Uterus (tissue), 4 donors: Measurements from ENCODE around the gene SLC44A3. TPM values are rescaled to one million over a fixed set of nuclear protein-coding genes. Genes with fewer than 3 reads are reported as not detected.

Source experiments
- DNase-seq, 2 donors: peaks; one replicate each; pipeline ENCODE4 v3.0.0-alpha.2; 2019 to 2020
- H3K27ac ChIP-seq, 2 donors: fragments of 200-600 bp; sonication (generic); 1 replicate in 1 of 2; 2 replicates in 1 of 2; pipeline ENCODE4 v1.5.1; 2016 to 2018
- H3K27me3 ChIP-seq, 2 donors: fragments of 200-600 bp; sonication (generic); one replicate each; pipeline ENCODE4 v1.5.1; 2018 to 2019; ENCODE audit warnings: control low read depth in 1 of 2
- H3K36me3 ChIP-seq, 2 donors: fragments of 200-600 bp; sonication (generic); one replicate each; pipeline ENCODE4 v1.5.1; 2019; ENCODE audit warnings: control low read depth in 1 of 2
- H3K4me1 ChIP-seq, 2 donors: fragments of 200-600 bp; sonication (generic); one replicate each; pipeline ENCODE4 v1.5.1; 2018 to 2019; ENCODE audit warnings: control low read depth in 1 of 2
- H3K4me3 ChIP-seq, 2 donors: fragments of 200-600 bp; sonication (generic); 1 replicate in 1 of 2; 2 replicates in 1 of 2; pipeline ENCODE4 v1.5.1; 2018 to 2019; ENCODE audit warnings: mild to moderate bottlenecking in 1 of 2
- H3K9me3 ChIP-seq, 2 donors: fragments of 200-600 bp; sonication (generic); one replicate each; pipeline ENCODE4 v1.5.1; 2019; ENCODE audit warnings: control low read depth in 1 of 2
- CTCF ChIP-seq, 4 experiments: fragments of 200-600 bp in 2 of 4; fragments of 450-650 bp in 2 of 4; sonication (generic) in 2 of 4; IDR thresholded peaks; one replicate each; pipeline ENCODE4 v1.5.1; 2016 to 2019; ENCODE audit warnings: antibody characterized with exemption in 4 of 4, mild to moderate bottlenecking in 2 of 4, moderate library complexity in 1 of 4
- POLR2A ChIP-seq, 2 donors: fragments of 450-650 bp; IDR thresholded peaks; one replicate each; pipeline ENCODE4 v1.6.1; 2016; ENCODE audit warnings: antibody characterized with exemption in 2 of 2, mild to moderate bottlenecking in 1 of 2, moderate library complexity in 1 of 2
- intact Hi-C: fragments of 100-400 bp; cut with DNase I; formaldehyde crosslinking; loops from one replicate; pipeline ENCODE4 v1.15.1; 2023; ENCODE audit warnings: low total_unique reads
- total RNA-seq, 4 donors: library from RNA; depleted of rRNA in 3 of 4; stranded (reverse); fragments of >200 nt in 3 of 4; gene quantifications; one replicate each; pipeline versions ENCODE4 v1.1.0 to v1.2.4, GENCODE V29; 2014 to 2023
- donor health status: DM: yes; HTN: yes; CAD: no.

SLC44A3 gene
- total RNA-seq, 4 donors from 2014 or later = 1.3 to 10.3 (median 4.8) TPM

- H3K36me3 ChIP-seq = no peaks in the 10 kb centered on the region
- TF ChIP-seq CTCF (IDR thresholded peaks at IDR 0.05) (no peak), POLR2A (IDR thresholded peaks at IDR 0.05) (no peak)
- H3K9me3 ChIP-seq = no peaks in the 10 kb centered on the region
- peak overlapping the region; percentile 88 to 89 for H3K27ac ChIP-seq
- no peaks in the 10 kb centered on the region for H3K27me3 ChIP-seq
- no peak overlapping the region for H3K4me3 ChIP-seq
- intact Hi-C loops = loop anchor here (2.0 to 10.0 kb wide), 2 partner anchors 69 to 187 kb away; partner anchors contain the start of gene CNN3
- peaks cover 0 to 7% of the 10 kb centered on the region in 2 donors for H3K4me1 ChIP-seq
- no peak for DNase-seq
Measured at GRCh38 chr1:94855307-94855700, 35.1 kb downstream of the SLC44A3 start.

GRCh38 chr1:94856004-94856403 is 35.8 kb downstream of the SLC44A3 start:
- no peak overlapping the region for H3K4me3 ChIP-seq
- peaks cover 0 to 10% of the 10 kb centered on the region in 2 donors for H3K4me1 ChIP-seq
- DNase-seq = no peak
- peak overlapping the region; percentile 88 to 89 for H3K27ac ChIP-seq
- TF ChIP-seq POLR2A (IDR thresholded peaks at IDR 0.05) = no peak
- TF ChIP-seq CTCF (IDR thresholded peaks at IDR 0.05) = no peak
- no peaks in the 10 kb centered on the region for H3K9me3 ChIP-seq
- H3K36me3 ChIP-seq = no peaks in the 10 kb centered on the region
- intact Hi-C loops = loop anchor here (10.0 kb wide), 1 partner anchor 69 kb away; the partner anchor contains the start of gene CNN3
- H3K27me3 ChIP-seq = no peaks in the 10 kb centered on the region

- H3K4me1 ChIP-seq = peaks cover 0 to 10% of the 10 kb centered on the region in 2 donors
- H3K9me3 ChIP-seq = no peaks in the 10 kb centered on the region
- TF ChIP-seq CTCF (IDR thresholded peaks at IDR 0.05) = no peak
- TF ChIP-seq POLR2A (IDR thresholded peaks at IDR 0.05) = no peak
- H3K27ac ChIP-seq = peak overlapping the region in 1 of 2 donors; percentile 11
- no peaks in the 10 kb centered on the region for H3K27me3 ChIP-seq
- H3K36me3 ChIP-seq = no peaks in the 10 kb centered on the region
- intact Hi-C loops = loop anchor here (10.0 kb wide), 1 partner anchor 68 kb away; the partner anchor contains the start of gene CNN3
- DNase-seq = no peak
- no peak overlapping the region for H3K4me3 ChIP-seq
Measured at GRCh38 chr1:94856868-94857267, 36.7 kb downstream of the SLC44A3 start.

- DNase-seq = no peak
- H3K27me3 ChIP-seq = no peaks in the 10 kb centered on the region
- no peak for TF ChIP-seq POLR2A (IDR thresholded peaks at IDR 0.05)
- no peak for TF ChIP-seq CTCF (IDR thresholded peaks at IDR 0.05)
- no peaks in the 10 kb centered on the region for H3K9me3 ChIP-seq
- no peak overlapping the region for H3K4me3 ChIP-seq
- intact Hi-C loops = loop anchor here (10.0 kb wide), 1 partner anchor 67 kb away; the partner anchor contains the start of gene CNN3
- H3K27ac ChIP-seq = peak overlapping the region in 1 of 2 donors; percentile 15
- H3K4me1 ChIP-seq = peaks cover 0 to 15% of the 10 kb centered on the region in 2 donors
- H3K36me3 ChIP-seq = no peaks in the 10 kb centered on the region
Measured at GRCh38 chr1:94858276-94858675, 38.1 kb downstream of the SLC44A3 start.

- H3K9me3 ChIP-seq = no peaks in the 10 kb centered on the region
- DNase-seq = no peak
- H3K27me3 ChIP-seq = no peaks in the 10 kb centered on the region
- H3K27ac ChIP-seq = peak overlapping the region; percentile 89 to 92
- peaks cover 5 to 15% of the 10 kb centered on the region in 2 donors for H3K4me1 ChIP-seq
- no peak overlapping the region for H3K4me3 ChIP-seq
- no peak for TF ChIP-seq POLR2A (IDR thresholded peaks at IDR 0.05)
- TF ChIP-seq CTCF (IDR thresholded peaks at IDR 0.05) = no peak
- no peaks in the 10 kb centered on the region for H3K36me3 ChIP-seq
- intact Hi-C loops = loop anchor here (10.0 kb wide), 1 partner anchor 66 kb away; the partner anchor contains the start of gene CNN3
Measured at GRCh38 chr1:94859174-94859573, 39.0 kb downstream of the SLC44A3 start.
